ENCODE data around the gene LUZP2.

The LUZP2 gene

DNA sequence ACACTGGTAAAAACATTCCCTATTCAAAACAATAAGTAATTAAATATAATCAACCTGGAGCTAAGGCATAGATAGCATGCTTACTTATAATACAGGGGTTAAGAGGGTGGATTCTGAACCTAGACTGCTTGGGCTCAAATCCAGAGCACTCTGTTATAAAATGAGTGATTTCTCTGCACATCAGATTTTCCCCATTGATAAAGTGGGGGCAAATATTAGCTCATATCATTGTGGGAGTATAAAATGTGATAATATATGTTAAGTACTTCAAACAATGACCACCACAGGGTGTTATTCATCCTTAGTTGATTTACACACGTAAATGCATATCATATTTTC is 139.4 kb downstream of the LUZP2 start:
- no peak for DNase-seq

DNA sequence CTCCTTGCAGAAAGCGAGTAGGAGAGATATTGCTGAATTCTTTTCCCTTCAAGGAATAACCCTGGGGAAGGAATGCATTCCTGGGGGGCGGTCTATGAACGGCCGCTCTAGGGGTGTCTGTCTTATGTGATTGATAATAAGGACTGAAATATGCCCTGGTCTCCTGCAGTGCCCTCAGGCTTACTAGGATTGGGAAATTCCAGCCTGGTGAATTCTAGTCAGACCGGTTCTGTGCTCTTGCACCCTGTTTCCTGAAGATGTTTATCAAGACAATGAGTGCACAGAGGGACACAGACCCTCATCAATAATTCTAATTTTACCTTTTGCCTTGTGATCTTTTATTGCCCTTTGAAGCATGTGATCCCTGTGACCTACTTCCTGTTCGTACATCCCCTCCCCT is 140.7 kb downstream of the LUZP2 start:
- DNase-seq = no peak

GRCh38 chr11:24642648-24643047 is 145.8 kb downstream of the LUZP2 start:
- no peak for DNase-seq

DNA sequence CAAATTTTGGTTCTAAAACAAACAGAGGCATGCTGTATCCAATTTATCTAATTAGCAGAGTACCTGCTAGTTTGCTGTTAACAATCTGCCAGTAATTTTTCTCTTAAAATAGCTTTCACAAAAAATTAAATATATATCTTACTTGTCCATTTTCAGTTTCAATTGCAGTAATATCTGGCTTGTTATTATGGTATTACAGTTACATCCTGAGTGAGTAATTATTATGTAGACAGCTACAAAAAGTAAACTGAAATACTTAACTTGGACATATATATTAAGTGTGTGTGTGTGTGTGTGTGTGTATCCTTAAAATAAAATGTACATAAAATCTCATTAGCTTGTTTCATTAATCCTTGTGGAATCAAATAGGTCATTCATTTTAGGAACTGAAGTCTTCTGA is 148.7 kb downstream of the LUZP2 start:
- no peak for DNase-seq

- no peak for DNase-seq
Observed at GRCh38 chr11:24651873-24652272, 155.0 kb downstream of the LUZP2 start.

DNA sequence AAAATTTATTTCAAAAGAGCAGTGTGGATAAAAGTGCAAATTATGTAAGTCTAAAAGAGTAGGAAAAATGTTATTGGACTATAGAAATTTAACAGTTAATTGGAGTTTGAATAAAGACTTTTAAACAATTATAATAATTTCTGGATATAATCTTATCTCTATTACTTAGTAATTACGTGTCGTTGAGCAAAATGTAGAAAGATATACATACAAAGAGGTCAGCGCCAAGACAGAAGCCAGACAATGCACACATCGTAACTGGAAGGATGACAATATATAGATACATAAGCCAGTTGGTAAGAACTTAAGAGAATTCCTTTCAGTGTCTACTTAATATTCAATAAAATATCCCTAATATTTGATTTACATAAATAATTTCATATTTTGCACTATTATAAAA is 157.0 kb downstream of the LUZP2 start:
- no peak for DNase-seq

DNA sequence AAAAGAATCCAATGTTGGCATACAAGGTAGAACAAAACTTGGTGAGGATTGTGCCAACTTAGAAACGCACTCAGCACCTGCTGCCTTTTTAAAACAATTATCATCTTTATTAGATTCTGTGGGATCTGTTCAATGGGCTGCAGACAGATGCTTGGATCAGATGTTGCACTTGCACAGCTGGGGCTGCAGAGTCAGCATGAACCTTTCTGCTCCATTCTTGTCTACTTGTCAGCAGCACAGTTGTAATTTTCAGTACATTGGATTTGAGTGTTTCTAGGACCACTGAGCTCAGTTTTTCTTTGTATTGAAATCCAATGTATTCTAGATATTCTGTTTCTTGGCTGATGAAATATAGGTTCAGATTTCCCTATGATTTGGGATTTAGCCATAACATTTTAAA is 164.5 kb downstream of the LUZP2 start:
- no peak for DNase-seq

DNA sequence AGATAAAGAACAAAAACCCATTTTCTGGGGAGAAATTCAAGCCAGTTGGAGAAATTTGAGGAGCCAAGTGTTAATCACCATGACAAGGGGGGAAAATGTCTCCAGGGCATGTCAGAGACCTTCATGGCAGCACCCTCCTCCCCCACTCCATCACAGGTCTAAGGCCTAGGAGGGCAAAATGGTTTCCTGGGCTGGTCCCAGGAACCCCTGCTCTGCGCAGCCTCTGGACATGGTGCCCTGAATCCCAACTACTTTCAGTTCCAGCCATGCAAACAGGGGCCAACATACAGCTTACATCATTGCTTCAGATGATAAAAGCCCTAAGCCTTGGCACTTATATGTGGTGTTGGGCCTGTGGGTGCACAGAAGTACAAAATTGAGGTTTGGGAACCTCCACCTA is 167.5 kb downstream of the LUZP2 start:
- DNase-seq = no peak

GRCh38 chr11:24667353-24667968 is 170.6 kb downstream of the LUZP2 start:
- no peak for DNase-seq

DNA sequence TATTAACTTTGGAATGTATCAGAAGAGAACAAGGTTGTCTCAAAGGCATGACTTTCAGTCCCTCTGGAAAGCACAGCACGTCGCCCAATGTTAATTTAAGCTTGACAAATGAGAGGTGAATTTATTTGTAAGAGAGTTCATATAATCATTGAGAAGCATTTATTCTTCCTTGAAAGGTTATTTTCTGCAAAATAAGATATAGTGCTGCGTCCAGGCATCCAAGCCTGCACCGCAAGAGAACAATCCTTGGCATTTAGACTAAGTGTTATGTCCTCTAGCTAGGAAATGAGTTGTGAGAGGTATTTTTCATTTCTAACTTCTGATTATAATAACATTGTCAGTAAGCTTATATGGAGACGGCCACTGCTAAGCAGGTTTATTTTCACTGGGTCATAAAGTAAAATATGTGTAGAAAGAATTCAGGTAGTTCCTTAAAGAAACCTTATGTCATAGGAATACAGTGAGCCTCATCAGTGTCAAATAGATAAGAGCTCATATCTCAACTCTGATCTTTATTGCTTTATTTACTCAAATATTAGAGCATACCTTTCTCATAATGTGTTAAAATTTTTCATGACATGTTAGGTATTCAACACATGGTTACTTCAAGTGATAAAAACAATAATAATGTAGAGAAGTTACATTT is 182.0 kb downstream of the LUZP2 start:
- no peak for DNase-seq

DNA sequence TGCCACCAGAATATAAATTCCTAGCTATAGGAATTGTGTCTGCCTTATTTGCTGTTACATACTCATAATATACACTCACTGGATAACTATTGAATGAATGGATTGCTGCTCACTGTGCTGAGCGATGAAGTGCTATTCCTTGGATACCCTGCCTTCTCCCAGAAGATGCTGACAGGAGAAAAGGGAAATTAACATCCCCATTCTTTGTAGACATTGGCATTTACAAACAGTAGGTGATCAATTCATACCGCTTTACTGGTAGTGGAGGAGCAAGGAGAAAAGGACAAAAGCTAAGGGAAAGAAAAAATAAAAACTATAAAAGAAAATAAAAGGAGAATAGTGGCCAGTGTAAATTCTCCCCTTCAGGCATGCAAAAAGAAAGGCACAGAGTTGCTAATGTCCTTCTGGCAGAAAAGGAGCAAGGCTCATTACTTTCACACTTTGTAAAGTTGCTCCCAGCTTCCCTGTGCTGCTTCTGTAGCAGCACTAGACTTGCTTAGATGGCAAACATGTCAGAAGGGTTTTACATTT is 183.0 kb downstream of the LUZP2 start:
- no peak for DNase-seq

DNA sequence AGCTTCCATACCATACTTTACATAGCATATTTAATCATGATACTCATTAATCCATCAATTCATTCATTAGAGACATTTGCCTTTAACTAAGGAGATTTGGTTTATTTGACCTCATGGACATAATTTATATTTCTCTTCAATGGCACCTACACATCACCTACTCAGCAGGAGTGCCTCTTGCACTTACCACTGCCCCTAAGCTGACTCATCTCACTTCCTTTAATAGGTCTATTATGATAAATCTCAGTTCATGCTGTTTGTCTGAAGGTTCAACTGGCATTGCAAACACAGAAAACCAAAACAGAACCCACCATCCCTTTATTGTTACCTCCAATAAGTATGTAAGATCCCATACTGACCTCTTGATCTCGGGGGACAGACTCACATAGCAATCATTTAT is 186.7 kb downstream of the LUZP2 start:
- DNase-seq = no peak

DNA sequence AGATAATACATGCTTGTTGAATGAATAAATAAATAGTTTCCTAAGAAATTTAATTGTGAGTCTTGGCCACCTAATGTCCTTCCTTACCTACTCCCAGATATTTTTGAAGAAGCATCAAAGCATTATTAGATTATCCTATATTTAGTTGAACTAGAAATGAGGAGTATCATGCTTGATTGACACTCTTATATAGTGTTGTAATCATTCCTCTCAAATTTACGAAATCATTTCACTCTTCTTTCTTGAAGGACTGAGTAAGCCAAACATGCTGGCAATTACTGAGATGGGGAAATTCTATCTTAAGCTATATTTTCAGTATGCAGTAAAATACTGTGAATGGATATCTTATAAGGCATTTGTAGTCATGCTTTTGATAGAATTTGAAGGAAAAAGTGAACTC is 189.0 kb downstream of the LUZP2 start:
- no peak for DNase-seq

DNA sequence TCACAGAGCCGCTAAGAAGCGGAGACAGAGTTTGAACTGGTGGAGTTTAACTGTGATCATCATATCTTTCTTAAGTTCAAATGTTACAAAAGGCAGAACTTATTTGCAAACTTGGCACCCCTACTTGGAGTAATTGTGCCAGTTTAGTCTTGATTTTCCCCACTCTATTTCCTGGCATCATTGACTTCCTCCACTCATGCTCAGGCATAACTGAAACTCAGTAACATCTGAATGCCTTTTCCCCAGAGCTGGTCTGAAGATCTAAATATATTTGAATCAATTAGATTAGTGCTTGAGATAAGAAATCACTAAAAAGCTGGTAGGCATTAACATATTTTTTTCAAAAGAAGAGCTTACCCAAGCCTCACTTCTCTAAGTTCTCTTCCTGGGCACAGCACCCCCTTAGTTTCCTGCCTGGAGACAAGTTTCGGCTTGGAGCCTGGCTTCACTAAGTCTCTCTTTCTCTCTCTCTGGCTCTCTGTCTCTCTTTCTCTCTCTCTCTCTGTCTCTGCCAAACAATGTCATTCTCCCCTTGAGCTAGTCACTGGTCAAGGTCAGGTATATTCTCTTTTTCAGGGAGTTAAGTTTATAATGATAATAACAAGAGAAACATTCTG is 190.8 kb downstream of the LUZP2 start:
- no peak for DNase-seq

- no peak for DNase-seq
Observed at GRCh38 chr11:24688981-24689380, 192.1 kb downstream of the LUZP2 start.

DNA sequence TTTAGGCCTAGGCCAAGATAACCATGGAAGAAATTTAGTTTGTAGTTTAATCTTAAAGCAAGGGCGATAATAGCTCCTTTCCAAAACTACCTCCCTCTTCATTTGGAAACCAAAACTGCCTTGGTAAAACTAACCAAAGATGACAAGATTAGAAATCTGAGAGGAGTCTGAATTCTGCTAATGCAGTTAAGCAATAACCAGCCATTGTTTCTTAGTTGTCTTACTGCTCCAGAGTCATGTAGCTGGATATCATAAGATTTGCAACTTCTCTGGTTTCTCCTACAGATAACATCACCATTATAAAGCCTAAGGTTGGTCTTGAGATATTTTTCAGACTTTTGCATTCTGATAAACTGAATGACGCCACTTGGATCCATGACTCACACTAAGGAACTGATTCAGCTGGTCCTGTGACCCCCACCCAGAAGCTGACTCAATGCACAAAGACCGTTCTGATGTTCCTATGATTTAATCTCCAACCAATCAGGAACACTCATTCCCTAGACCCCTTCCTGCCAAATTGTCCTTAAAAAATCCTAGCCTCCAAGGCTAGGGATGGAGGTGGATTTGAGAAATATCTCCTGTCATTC is 200.8 kb downstream of the LUZP2 start:
- DNase-seq = no peak

DNA sequence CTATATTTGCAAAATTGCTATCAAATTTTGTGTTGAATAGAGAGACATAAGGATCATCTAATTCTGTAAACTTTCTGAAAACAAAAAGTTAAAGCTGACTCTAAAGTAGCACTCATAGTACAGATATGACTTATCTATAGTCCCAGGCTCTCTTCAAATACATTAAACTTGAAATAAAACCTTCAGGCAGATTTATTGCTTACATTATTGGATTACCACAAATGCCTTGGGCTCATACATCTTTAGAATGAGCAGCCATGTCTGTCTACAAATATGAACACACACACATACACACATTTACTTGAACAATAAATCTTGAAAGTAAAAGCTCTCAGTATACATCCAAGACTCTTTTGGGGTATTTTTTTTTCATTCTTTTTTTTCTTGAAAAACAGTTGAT is 207.9 kb downstream of the LUZP2 start:
- DNase-seq = no peak

DNA sequence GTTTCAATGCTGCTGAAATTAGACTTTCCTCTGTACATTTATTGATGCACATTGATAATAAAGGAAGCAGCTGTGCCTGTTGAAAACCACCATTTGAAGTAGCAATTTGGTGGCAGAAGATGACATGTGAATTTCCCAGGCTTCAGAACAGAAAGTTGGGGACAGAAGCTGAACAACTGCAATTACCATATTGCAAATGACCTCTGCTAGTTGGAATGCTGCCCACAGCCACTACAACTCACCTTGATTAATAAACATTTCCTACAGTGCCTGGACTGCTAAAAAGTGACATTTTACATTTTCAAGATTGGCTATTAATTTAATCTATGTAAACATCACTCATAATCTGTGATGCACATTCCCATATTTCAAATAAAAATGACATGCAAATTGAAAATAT is 208.6 kb downstream of the LUZP2 start:
- DNase-seq = no peak

DNA sequence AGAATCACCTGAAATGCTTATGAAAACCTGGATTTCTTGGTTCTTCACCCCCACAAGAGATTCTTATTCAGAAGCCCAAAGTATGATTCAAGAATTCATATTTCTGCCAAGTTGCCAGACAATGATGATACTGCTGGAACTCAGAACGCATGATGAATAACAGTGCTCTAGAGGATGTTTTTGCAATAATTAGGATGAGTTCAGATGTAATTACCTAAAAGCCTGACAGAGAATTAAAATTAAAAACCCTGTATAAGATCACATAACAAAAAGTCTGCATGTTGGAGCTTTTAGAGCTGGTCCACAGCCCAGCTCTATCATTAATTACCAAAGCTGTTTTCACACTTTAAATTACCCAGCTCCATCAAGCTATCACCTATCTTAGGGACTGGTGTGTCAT is 211.8 kb downstream of the LUZP2 start:
- DNase-seq = no peak

GRCh38 chr11:24709928-24710565 is 213.2 kb downstream of the LUZP2 start:
- DNase-seq = no peak

DNA sequence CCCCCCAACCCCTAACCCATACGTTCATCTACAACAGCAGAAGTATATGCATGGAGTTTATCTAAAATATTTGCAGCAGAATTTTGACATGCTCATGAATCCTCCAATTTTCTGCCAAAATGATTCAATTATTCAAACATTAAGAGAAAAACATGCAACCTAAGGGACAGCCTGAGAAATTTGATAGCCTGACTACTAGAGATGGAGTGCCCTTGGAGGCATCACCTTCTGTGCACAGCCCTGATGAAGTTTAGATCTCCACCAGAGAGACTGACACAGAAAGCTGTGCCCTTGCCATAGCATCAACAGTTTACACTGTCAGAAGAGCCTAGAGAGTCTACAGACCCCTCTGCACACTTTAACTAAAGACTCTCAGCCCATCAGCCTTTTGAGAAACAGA is 217.7 kb downstream of the LUZP2 start:
- DNase-seq = no peak

DNA sequence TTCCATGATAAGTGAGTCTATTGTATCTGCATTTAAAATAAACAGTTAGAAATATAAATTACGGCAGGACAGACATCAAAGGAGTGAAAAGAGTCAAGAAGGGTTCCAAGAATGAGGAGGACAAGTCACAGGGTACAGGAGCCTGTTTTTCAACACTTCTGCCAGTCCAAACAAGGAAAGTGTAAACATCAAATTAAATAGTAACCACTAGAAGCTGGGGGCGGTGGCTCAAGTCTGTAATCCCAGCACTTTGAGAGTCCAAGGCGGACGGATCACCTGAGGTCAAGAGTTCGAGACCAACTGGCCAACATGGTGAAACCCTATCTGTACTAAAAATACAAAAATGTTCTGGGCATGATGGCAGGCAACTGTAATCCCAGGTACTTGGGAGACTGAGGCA is 219.6 kb downstream of the LUZP2 start:
- no peak for DNase-seq

- no peak for DNase-seq
Observed at GRCh38 chr11:24723231-24723630, 226.4 kb downstream of the LUZP2 start.

DNA sequence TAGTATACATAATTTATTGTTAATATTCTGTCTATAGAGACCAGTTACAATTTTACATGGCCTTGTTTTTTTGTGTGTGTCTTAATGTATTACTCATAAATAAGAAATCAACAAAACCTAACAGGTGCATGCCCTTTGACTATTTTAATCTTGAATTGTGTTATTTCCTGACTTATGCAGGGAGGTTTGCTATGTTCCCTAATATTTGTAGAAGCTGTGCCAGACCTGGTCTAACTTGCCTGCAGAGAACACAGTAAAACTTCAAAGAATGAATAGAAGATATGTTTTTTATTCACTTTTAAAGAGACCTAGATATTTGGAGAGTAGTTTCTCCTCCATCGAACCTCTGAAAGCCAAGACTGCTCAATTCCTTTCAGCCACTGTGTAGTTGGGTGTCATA is 234.7 kb downstream of the LUZP2 start:
- no peak for DNase-seq

All from CD4-positive, alpha-beta T cell treated with Interleukin-4 for 4 hours (primary cell).